Prostate gland (tissue), 2 donors: ENCODE data around the gene SAMSN1.

Source experiments
- POLR2AphosphoS5 ChIP-seq: sonication (generic); formaldehyde crosslinking; IDR thresholded peaks from one replicate; pipeline ENCODE4 v1.6.1; 2017; ENCODE audit warnings: antibody characterized with exemption
- TF ChIP-seq, protein P1 (sequence below), 4 experiments: fragments of 200-600 bp in 2 of 4; fragments of 450-650 bp in 2 of 4; sonication (generic) in 2 of 4; IDR thresholded peaks; 1 replicate in 3 of 4; 2 replicates in 1 of 4; pipeline ENCODE4 v1.5.1; 2016 to 2019; ENCODE audit warnings: antibody characterized with exemption in 4 of 4, mild to moderate bottlenecking in 2 of 4, moderate library complexity in 2 of 4

DNA sequence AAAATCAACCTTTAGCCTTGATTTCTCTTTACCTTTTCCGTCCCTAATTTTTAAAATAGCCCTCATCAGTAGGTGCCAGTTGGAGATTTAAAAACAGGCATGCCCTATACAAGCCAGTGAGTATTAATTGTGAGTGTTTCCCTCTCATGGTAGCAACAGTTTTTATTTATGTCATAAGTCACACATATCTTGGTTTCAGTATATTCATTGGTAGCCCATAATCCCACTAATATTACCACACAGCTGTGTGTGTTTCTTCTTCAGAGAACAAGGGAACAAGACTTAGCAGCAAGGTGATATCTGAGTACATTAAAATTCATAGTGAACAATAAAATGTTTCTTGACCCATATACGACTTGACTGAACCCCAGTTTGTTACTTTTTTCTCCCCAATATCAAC is 94.6 kb downstream of the SAMSN1 start:
- TF ChIP-seq, protein P1, sequence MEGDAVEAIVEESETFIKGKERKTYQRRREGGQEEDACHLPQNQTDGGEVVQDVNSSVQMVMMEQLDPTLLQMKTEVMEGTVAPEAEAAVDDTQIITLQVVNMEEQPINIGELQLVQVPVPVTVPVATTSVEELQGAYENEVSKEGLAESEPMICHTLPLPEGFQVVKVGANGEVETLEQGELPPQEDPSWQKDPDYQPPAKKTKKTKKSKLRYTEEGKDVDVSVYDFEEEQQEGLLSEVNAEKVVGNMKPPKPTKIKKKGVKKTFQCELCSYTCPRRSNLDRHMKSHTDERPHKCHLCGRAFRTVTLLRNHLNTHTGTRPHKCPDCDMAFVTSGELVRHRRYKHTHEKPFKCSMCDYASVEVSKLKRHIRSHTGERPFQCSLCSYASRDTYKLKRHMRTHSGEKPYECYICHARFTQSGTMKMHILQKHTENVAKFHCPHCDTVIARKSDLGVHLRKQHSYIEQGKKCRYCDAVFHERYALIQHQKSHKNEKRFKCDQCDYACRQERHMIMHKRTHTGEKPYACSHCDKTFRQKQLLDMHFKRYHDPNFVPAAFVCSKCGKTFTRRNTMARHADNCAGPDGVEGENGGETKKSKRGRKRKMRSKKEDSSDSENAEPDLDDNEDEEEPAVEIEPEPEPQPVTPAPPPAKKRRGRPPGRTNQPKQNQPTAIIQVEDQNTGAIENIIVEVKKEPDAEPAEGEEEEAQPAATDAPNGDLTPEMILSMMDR (IDR thresholded peaks at IDR 0.05): no peak
- TF ChIP-seq POLR2AphosphoS5: no peak
